GM18951 (cell line): Measurements from ENCODE around the gene FPR3.

Source experiments
- POLR2A ChIP-seq: IDR thresholded peaks from 4 replicates; pipeline ENCODE4 v1.6.1; 2011; ENCODE audit warnings: mild to moderate bottlenecking; ENCODE audit not compliant: insufficient read length, insufficient read depth; ENCODE audit errors: extremely low read depth
- in situ Hi-C: fragments of 300-500 bp; cut with MboI; formaldehyde crosslinking; loops from one replicate; pipeline ENCODE4 v1.12.0; 2022; ENCODE audit warnings: low sequenced_read_pairs, mixed read lengths, inconsistent platforms; ENCODE audit not compliant: unreplicated experiment

FPR3 gene

DNA sequence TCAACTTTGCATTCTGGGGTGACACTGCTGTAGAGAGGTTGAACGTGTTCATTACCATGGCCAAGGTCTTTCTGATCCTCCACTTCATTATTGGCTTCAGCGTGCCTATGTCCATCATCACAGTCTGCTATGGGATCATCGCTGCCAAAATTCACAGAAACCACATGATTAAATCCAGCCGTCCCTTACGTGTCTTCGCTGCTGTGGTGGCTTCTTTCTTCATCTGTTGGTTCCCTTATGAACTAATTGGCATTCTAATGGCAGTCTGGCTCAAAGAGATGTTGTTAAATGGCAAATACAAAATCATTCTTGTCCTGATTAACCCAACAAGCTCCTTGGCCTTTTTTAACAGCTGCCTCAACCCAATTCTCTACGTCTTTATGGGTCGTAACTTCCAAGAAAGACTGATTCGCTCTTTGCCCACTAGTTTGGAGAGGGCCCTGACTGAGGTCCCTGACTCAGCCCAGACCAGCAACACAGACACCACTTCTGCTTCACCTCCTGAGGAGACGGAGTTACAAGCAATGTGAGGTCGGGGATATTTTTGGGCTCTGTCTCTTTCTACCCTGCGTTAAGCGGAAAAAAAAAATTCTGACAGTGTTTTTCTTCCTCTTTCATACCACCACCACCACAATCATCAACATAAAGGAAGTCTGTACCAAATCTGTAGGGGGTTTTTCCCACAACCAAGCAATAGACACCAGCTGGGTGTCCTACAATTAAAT, 29.5 kb downstream of the FPR3 start:
- in situ Hi-C loops: no loop called here
- no peak for TF ChIP-seq POLR2A

DNA sequence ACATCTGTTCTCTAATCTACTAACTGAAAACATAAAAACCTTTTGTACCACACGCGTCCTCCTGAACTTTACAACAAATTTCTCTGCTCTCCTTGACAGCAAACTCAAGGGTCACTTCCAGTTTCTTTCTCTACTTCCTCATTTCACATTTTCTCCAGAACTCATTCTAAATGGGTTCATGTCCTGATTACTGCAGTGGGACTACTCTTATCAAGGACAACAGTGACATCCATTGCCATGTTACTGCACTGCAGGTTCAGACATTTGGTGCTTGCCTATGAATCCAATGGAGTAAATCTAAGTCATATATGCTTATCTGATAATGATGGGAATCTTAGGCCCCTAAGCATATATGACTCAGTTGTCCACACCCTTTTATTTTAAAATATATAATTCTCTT, 35.3 kb downstream of the FPR3 start:
- TF ChIP-seq POLR2A: no peak
- in situ Hi-C loops: no loop called here

DNA sequence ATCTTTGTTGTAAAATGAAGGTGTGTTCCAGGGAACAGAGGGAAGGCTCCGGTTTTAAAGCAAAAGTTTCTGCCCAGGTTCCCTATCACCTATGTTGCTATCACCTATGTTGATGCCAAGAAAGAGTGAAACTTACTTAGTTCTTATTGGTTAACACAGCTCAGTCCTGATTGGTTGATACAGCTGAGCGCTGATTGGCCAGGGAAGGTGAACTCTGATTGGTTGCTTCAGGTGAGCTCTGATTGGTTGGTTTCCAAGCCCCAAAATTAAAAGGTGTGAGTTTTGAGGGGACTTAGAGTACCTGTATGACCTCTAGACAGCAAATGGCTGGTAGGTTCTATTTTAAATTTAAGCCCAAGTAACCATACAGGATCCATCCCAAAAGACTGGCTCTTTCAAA, 42.2 kb downstream of the FPR3 start:
- in situ Hi-C loops: no loop called here
- no peak for TF ChIP-seq POLR2A

DNA sequence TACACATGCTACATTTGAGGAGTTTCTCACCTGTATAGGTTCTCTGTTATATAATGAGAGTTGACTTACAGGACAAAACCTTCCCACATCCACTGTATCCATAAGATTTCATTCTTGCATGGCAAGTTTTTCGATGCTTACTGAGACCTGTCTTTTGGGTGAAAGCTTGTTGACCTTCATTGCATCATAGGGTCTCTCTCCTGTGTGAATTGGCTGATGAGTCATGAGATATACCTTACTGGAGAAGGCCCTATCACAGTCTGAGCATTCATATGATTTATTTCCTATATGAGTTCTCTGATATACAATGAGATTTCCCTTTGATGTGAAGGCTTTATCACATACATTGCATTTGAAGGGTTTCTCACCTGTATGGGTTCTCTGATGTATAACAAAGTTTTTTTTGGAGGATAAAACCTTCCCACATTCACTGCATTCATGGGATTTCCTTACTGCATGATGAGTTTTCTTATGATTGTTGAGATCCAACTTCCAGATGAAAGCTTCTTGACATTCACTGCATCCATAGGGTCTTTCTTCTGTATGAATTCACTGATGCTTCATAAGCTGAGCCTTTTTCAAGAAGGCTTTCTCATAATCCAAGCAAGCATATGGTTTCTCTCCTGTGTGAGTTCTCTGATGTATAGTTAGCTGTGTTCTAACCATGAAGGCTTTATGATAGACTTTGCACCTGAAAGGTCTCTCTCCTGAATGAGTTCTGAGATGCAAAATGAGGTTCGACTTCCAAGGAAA, 67.1 kb downstream of the FPR3 start:
- in situ Hi-C loops: no loop called here
- no peak for TF ChIP-seq POLR2A

DNA sequence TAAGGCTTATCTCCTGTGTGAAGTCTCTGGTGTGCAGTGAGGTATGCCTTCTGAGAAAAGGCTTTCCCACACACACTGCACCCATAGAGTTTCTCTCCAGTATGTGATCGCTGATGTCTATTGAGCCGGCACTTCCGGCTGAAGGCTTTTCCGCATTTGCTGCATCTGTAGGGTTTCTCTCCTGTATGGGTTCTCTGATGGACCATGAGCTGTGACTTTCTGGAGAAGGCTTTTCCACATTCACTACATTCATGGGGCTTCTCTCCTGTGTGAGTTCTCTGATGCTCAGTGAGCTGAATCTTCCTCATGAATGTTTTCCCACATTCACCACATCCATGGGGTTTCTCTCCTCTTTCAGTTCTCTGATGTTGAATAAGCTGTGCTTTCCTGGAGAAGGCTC, 78.1 kb downstream of the FPR3 start:
- no peak for TF ChIP-seq POLR2A
- in situ Hi-C loops: no loop called here
